Fibroblast of lung (primary cell): Measurements from ENCODE around the gene DNAH6. TPM values are rescaled to one million over a fixed set of nuclear protein-coding genes. Genes with fewer than 3 reads are reported as not detected.
A peak's percentile ranks its signal among the peaks of the same experiment; 100 is the strongest.

Source experiments
- DNase-seq, 2 donors: peaks; one replicate each; pipeline versions ENCODE4 v3.0.0 to v3.0.0-alpha.2; 2010; ENCODE audit warnings: low read depth in 2 of 2
- H2AFZ ChIP-seq: 2 replicates; pipeline ENCODE4 v1.5.1; 2012; ENCODE audit warnings: low read length, control low read depth, inconsistent platforms
- H3K27ac ChIP-seq: 2 replicates; pipeline ENCODE4 v1.5.1; 2011; ENCODE audit warnings: low read length, control low read depth; ENCODE audit not compliant: insufficient read depth
- H3K27me3 ChIP-seq: 2 replicates; pipeline ENCODE4 v1.5.1; 2011; ENCODE audit warnings: mild to moderate bottlenecking, low read length; ENCODE audit not compliant: control insufficient read depth, insufficient read depth
- H3K36me3 ChIP-seq: 2 replicates; pipeline ENCODE4 v1.5.1; 2011; ENCODE audit warnings: low read length; ENCODE audit not compliant: control insufficient read depth, insufficient read depth
- H3K4me1 ChIP-seq: 2 replicates; pipeline ENCODE4 v1.5.1; 2011; ENCODE audit warnings: low read length; ENCODE audit not compliant: control insufficient read depth, insufficient read depth; ENCODE audit errors: extremely low read depth
- H3K4me2 ChIP-seq: 2 replicates; pipeline ENCODE4 v1.5.1; 2011; ENCODE audit warnings: low read length, control low read depth; ENCODE audit not compliant: insufficient read depth; ENCODE audit errors: extremely low read depth
- H3K4me3 ChIP-seq, 4 experiments: fragments of 200-600 bp in 1 of 4; sonication (generic) in 1 of 4; replicated peaks in 1 of 4; 2 replicates each; pipeline ENCODE4 v1.5.1; 2011 to 2016; ENCODE audit warnings: low read length in 4 of 4, low read depth in 3 of 4, mild to moderate bottlenecking in 3 of 4, control low read depth in 2 of 4, inconsistent platforms in 1 of 4, mixed read lengths in 1 of 4; ENCODE audit not compliant: insufficient read depth in 1 of 4; ENCODE audit errors: control extremely low read depth in 1 of 4
- H3K79me2 ChIP-seq: 2 replicates; pipeline ENCODE4 v1.5.1; 2012; ENCODE audit warnings: mild to moderate bottlenecking, low read length, inconsistent platforms; ENCODE audit not compliant: control insufficient read depth, insufficient read depth
- H3K9ac ChIP-seq: 2 replicates; pipeline ENCODE4 v1.5.1; 2011; ENCODE audit warnings: mild to moderate bottlenecking, low read length, control low read depth; ENCODE audit not compliant: insufficient read depth
- H3K9me3 ChIP-seq: 2 replicates; pipeline ENCODE4 v1.5.1; 2012; ENCODE audit warnings: low read depth, low read length; ENCODE audit not compliant: control insufficient read depth, insufficient read depth
- H4K20me1 ChIP-seq: 2 replicates; pipeline ENCODE4 v1.5.1; 2011; ENCODE audit warnings: low read length; ENCODE audit not compliant: control insufficient read depth, insufficient read depth; ENCODE audit errors: extremely low read depth
- CTCF ChIP-seq, 2 donors: IDR thresholded peaks in 1 of 2; conservative IDR thresholded peaks in 1 of 2; 1 replicate in 1 of 2; 2 replicates in 1 of 2; pipeline ENCODE4 v1.5.1; 2011 to 2012; ENCODE audit warnings: low read length in 2 of 2, control low read depth in 1 of 2, inconsistent platforms in 1 of 2, low read depth in 1 of 2, mild to moderate bottlenecking in 1 of 2
- EZH2 ChIP-seq: IDR thresholded peaks from 2 replicates; pipeline ENCODE4 v1.5.1; 2012; ENCODE audit warnings: low read length, control low read depth, mild to moderate bottlenecking; ENCODE audit errors: missing control alignments
- polyA plus RNA-seq, 2 donors: library from polyadenylated mRNA; depleted of rRNA in 1 of 2; stranded (reverse) in 1 of 2; unstranded in 1 of 2; fragments of >200 nt; gene quantifications; 2 replicates each; pipeline ENCODE4 v1.2.1, GENCODE V29; 2011 to 2012; ENCODE audit warnings: missing spikeins in 1 of 2
- total RNA-seq: library from RNA; depleted of rRNA; stranded (reverse); fragments of >200 nt; gene quantifications from 2 replicates; pipeline ENCODE4 v1.2.1, GENCODE V29; 2014

DNAH6 gene
- total and polyA plus RNA-seq, 2 donors (not counting 1 experiment from before 2014, with no cell fraction given): under 0.01 to 0.01 TPM

- Histone ChIP-seq H3K4me3 (no peak overlapping the region), H3K9ac (no peak overlapping the region), H3K36me3 (no peaks in the 10 kb centered on the region), H3K79me2 (no peaks in the 10 kb centered on the region), H3K27ac (no peak overlapping the region), H3K27me3 (no peaks in the 10 kb centered on the region), H3K9me3 (no peaks in the 10 kb centered on the region), H3K4me1 (no peaks in the 10 kb centered on the region), H3K4me2 (no peak overlapping the region), H2AFZ (no peak overlapping the region), H4K20me1 (no peaks in the 10 kb centered on the region)
- TF ChIP-seq EZH2 (no peak), CTCF (conservative IDR thresholded peaks at IDR 0.05 in 1 of 2, IDR thresholded peaks at IDR 0.05 in 1 of 2; ENCODE audit: low read depth in 1 of 2, low read length in 2 of 2) (no peak)
- DNase-seq: peak; percentile 42 to 80
Observed at GRCh38 chr2:84838434-84839145, 322.3 kb downstream of the DNAH6 start.

GRCh38 chr2:84839851-84840250 is 323.6 kb downstream of the DNAH6 start:
- H3K27ac ChIP-seq: no peak overlapping the region
- no peaks in the 10 kb centered on the region for H4K20me1 ChIP-seq
- no peak overlapping the region for H2AFZ ChIP-seq
- DNase-seq: no peak
- no peaks in the 10 kb centered on the region for H3K36me3 ChIP-seq
- no peaks in the 10 kb centered on the region for H3K79me2 ChIP-seq
- TF ChIP-seq CTCF (conservative IDR thresholded peaks at IDR 0.05 in 1 of 2, IDR thresholded peaks at IDR 0.05 in 1 of 2; ENCODE audit: low read depth in 1 of 2, low read length in 2 of 2): no peak
- no peak for TF ChIP-seq EZH2
- no peak overlapping the region for H3K4me2 ChIP-seq
- no peak overlapping the region for H3K9ac ChIP-seq
- H3K4me3 ChIP-seq: no peak overlapping the region
- H3K9me3 ChIP-seq: no peaks in the 10 kb centered on the region
- no peaks in the 10 kb centered on the region for H3K4me1 ChIP-seq
- no peaks in the 10 kb centered on the region for H3K27me3 ChIP-seq

- Histone ChIP-seq H3K27ac (no peak overlapping the region), H3K27me3 (no peaks in the 10 kb centered on the region), H4K20me1 (no peaks in the 10 kb centered on the region), H3K4me1 (no peaks in the 10 kb centered on the region), H2AFZ (no peak overlapping the region), H3K4me2 (no peak overlapping the region), H3K36me3 (no peaks in the 10 kb centered on the region), H3K79me2 (no peaks in the 10 kb centered on the region), H3K9me3 (no peaks in the 10 kb centered on the region), H3K4me3 (no peak overlapping the region), H3K9ac (no peak overlapping the region)
- DNase-seq: peak in 1 of 2 donors; percentile 31
- no peak for TF ChIP-seq EZH2
- TF ChIP-seq CTCF (conservative IDR thresholded peaks at IDR 0.05 in 1 of 2, IDR thresholded peaks at IDR 0.05 in 1 of 2; ENCODE audit: low read depth in 1 of 2, low read length in 2 of 2): no peak
Observed at GRCh38 chr2:84840306-84840705, 324.0 kb downstream of the DNAH6 start.
